ENCODE results near the gene CCDC61. TPM values are rescaled to one million over a fixed set of nuclear protein-coding genes. Genes with fewer than 3 reads are reported as not detected.

Gene CCDC61
- total RNA-seq, 1 donor from 2014 or later = 9.5 TPM

- Mint-ChIP-seq H3K4me1 (ENCODE audit: unreplicated experiment) (peaks cover 47% of the 10 kb centered on the region), H3K27ac (ENCODE audit: unreplicated experiment) (peak overlapping the region; percentile 94), H3K9me3 (ENCODE audit: unreplicated experiment) (no peaks in the 10 kb centered on the region), H3K27me3 (ENCODE audit: unreplicated experiment) (peaks cover 13% of the 10 kb centered on the region), H3K36me3 (ENCODE audit: low read depth, unreplicated experiment) (peaks cover 52% of the 10 kb centered on the region), H3K4me3 (ENCODE audit: unreplicated experiment) (peak overlapping the region; percentile 62)
- TF ChIP-seq, protein P1, sequence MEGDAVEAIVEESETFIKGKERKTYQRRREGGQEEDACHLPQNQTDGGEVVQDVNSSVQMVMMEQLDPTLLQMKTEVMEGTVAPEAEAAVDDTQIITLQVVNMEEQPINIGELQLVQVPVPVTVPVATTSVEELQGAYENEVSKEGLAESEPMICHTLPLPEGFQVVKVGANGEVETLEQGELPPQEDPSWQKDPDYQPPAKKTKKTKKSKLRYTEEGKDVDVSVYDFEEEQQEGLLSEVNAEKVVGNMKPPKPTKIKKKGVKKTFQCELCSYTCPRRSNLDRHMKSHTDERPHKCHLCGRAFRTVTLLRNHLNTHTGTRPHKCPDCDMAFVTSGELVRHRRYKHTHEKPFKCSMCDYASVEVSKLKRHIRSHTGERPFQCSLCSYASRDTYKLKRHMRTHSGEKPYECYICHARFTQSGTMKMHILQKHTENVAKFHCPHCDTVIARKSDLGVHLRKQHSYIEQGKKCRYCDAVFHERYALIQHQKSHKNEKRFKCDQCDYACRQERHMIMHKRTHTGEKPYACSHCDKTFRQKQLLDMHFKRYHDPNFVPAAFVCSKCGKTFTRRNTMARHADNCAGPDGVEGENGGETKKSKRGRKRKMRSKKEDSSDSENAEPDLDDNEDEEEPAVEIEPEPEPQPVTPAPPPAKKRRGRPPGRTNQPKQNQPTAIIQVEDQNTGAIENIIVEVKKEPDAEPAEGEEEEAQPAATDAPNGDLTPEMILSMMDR (IDR thresholded peaks at IDR 0.05; ENCODE audit: unreplicated experiment) = no peak
- DNase-seq (ENCODE audit: low spot score) = no peak
Observed at GRCh38 chr19:45953676-45954075, 41.6 kb upstream of the CCDC61 start.

DNA sequence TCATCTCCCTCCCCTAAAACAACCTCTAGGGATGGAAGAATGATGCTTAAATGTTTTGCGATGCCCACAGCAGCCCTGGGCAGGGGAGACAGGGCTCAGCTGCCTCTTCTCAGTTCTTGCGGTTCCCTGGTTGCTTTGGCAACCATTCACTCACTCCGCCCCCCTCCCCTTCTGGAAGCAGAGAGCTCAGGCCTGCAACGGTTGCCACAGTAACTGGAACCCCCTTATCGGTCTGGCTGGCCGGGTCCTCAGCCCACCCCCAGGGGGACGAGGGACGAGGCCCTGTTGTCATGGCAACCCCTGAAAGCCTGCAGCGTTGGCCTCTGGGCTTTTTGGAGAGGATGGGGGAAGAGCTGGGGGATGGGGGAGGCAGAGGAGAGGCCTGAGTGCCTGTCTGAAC, 41.1 kb upstream of the CCDC61 start:
- no peak for DNase-seq (ENCODE audit: low spot score)
- H3K4me3 Mint-ChIP-seq (ENCODE audit: unreplicated experiment) = peak overlapping the region; percentile 62

DNA sequence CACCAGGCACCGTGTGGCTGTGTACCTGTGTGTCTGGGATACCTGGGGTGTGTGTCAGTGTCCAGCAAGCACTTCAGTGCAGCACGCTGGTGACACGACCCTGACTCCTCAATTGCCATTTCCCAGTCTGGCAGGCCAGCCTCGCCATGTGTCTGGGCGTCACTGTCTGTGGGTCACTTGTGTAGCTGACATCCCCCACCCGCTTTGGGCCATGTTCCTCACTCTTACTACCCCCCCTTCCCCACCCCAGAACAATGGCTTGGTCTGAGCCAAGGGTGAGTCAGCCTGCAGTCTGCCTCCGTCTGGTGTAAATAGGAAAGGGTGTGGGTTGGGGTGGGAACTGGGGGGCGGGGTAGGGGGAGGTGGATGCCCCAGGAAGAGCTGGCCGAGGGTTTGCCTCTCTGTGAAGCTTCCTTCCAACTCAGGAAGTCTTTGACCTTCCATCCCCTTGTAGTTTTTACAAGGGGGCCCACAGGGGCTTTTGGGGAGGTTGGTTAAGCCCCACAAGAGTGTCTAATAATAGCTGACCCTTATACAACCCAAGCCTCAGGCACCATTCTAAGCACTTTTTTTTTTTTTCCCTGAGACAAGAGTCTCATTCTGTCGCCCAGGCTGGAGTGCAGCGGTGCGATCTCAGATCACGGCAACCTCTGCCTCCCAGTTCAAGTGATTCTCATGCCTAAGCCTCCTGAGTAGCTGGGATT, 39.2 kb upstream of the CCDC61 start:
- TF ChIP-seq, protein P1 (IDR thresholded peaks at IDR 0.05; ENCODE audit: unreplicated experiment) = no peak
- H3K36me3 Mint-ChIP-seq (ENCODE audit: low read depth, unreplicated experiment) = peaks cover 58% of the 10 kb centered on the region
- no peaks in the 10 kb centered on the region for H3K9me3 Mint-ChIP-seq (ENCODE audit: unreplicated experiment)
- peaks cover 67% of the 10 kb centered on the region for H3K4me1 Mint-ChIP-seq (ENCODE audit: unreplicated experiment)
- DNase-seq (ENCODE audit: low spot score) = no peak
- no peak overlapping the region for H3K4me3 Mint-ChIP-seq (ENCODE audit: unreplicated experiment)
- H3K27ac Mint-ChIP-seq (ENCODE audit: unreplicated experiment) = peak overlapping the region; percentile 42
- peaks cover 18% of the 10 kb centered on the region for H3K27me3 Mint-ChIP-seq (ENCODE audit: unreplicated experiment)

More for the DNA sequence above, 41.1 kb upstream of the CCDC61 start:
- peaks cover 52% of the 10 kb centered on the region for H3K36me3 Mint-ChIP-seq (ENCODE audit: low read depth, unreplicated experiment)
- peaks cover 13% of the 10 kb centered on the region for H3K27me3 Mint-ChIP-seq (ENCODE audit: unreplicated experiment)
- TF ChIP-seq, protein P1 (IDR thresholded peaks at IDR 0.05; ENCODE audit: unreplicated experiment) = no peak
- peak overlapping the region; percentile 94 for H3K27ac Mint-ChIP-seq (ENCODE audit: unreplicated experiment)
- H3K9me3 Mint-ChIP-seq (ENCODE audit: unreplicated experiment) = no peaks in the 10 kb centered on the region
- peaks cover 52% of the 10 kb centered on the region for H3K4me1 Mint-ChIP-seq (ENCODE audit: unreplicated experiment)

GRCh38 chr19:45958320-45958719, 36.9 kb upstream of the CCDC61 start:
- Mint-ChIP-seq H3K4me1 (ENCODE audit: unreplicated experiment) (peaks cover 77% of the 10 kb centered on the region), H3K4me3 (ENCODE audit: unreplicated experiment) (peak overlapping the region; percentile 85), H3K27ac (ENCODE audit: unreplicated experiment) (peak overlapping the region; percentile 86)

More at GRCh38 chr19:45958320-45958719, 36.9 kb upstream of the CCDC61 start:
- H3K9me3 Mint-ChIP-seq (ENCODE audit: unreplicated experiment) = no peaks in the 10 kb centered on the region
- no peak for DNase-seq (ENCODE audit: low spot score)
- peaks cover 25% of the 10 kb centered on the region for H3K27me3 Mint-ChIP-seq (ENCODE audit: unreplicated experiment)
- H3K36me3 Mint-ChIP-seq (ENCODE audit: low read depth, unreplicated experiment) = peaks cover 65% of the 10 kb centered on the region
- TF ChIP-seq, protein P1 (IDR thresholded peaks at IDR 0.05; ENCODE audit: unreplicated experiment) = no peak
